Measurements from ENCODE around the gene DNHD1.
A peak's percentile ranks its signal among the peaks of the same experiment; 100 is the strongest.

DNHD1 gene

GRCh38 chr11:6497069-6497839, at the start of gene DNHD1:
TSS of gene DNHD1 (plus strand) at chr11:6497280. CDS start at chr11:6498216, 936 bp downstream.
- no peak for DNase-seq (ENCODE audit: low read depth)

GRCh38 chr11:6448574-6448973, 48.5 kb upstream of the DNHD1 start:
- DNase-seq (ENCODE audit: low read depth), result no peak

GRCh38 chr11:6452219-6452618, 44.9 kb upstream of the DNHD1 start:
- DNase-seq (ENCODE audit: low read depth), result no peak

DNA sequence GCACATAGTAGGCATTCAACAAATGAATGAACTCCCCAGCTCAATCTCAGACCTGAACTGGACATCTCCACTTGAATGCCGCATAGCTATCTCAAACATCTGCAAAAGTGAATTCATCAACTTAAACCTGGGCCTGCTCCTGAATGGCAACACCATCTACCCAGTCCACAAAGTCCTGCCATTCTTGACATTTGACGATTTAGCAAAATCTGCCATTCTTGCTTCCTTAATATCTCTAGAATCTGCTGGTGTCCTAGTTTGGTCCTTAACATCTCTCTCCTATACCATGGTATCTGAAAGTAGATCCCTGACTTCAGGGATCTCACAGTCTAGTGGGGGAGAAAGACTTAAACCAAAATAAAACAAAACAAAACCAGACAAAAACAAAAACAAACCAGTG, 43.9 kb upstream of the DNHD1 start:
- no peak for DNase-seq (ENCODE audit: low read depth)

GRCh38 chr11:6455070-6455469, 42.0 kb upstream of the DNHD1 start:
- DNase-seq (ENCODE audit: low read depth), result no peak

- DNase-seq (ENCODE audit: low read depth), result no peak
Measured at GRCh38 chr11:6456361-6457073, 40.6 kb upstream of the DNHD1 start.

DNA sequence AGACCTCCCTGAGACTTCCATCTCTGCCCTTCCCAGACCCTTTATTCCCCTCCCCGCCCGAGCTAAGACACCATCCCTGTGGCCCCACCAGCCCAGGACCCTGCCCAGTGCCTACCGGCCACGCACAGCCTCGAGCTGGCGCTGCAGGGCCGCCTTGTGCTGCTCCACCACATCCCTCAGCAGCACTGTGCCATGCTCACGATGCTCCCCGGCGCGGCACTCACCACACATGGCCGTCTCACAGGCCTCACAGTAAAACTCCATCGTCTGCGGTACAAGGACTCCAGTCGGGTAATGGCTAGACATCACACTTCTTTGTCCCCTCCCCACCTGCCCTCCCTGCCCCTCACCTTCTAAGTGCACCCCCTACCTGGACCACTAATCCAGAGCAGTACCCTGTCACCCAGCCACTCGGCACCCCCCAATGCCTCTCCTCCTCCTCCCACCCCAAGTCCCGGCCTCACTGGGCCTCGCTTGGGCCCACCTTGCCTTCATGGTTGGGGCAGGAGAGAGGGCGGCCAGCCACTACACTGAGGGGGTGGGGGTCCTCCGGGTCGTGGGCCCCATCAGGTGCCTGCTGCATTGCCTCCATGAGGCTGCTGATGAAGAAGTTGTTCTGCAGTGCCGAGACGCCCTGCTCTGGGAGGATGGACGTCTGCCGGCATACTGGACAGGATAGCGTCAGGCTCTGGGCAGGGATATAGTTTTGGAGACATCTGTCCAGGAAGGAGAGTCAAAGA, 39.3 kb upstream of the DNHD1 start:
- DNase-seq (ENCODE audit: low read depth), result no peak

DNA sequence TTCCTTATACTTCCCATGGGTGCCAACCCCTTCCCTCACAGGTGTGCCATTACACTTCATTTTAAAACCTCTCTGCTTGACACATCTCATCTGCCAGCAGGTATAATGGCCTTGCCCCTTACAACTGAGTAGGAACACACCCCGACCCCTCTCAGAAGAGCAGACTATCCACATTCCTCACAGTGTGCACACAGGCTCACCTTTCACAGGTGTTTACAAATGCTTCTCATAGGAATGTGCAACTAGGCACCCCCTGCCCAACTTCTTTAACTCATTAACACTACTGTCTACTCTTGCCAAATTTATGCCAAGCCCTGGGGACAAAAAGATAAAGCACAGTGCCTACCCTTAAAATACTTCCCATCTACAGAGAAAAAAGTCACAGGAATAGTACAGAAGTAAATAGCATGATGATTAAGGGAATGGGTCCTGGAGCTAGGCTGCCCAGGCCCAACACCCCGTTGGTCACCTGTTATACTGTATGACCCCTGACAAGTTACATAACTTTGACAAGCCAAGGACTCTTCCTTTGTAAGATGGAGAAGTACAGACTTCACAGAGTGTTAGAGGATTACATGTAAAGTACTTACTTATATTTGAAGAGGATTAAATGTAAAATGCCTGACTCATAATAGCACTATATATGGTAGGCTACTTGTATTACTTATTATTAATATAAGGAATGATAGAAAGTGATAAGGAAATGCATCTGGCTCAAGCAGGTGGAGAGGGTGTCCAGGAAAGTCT, 38.6 kb upstream of the DNHD1 start:
- DNase-seq (ENCODE audit: low read depth), result no peak

DNA sequence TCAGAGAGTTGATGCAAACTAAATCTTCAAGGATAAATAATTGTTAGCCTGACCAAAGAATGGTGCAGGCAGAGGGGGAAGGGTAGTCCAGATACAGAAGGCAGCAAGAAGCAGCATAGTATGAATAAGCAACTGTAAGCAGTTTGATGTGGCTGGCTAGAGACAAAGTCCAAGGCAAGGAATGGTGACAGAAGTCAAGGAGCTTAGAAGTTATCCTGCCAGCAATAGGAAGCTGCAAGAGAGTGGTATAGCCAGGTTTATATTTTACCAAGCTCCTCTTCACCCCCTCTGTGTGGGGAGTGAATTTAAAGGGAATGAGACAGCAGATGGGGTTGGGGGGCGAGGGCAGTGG, 38.0 kb upstream of the DNHD1 start:
- no peak for DNase-seq (ENCODE audit: low read depth)

DNA sequence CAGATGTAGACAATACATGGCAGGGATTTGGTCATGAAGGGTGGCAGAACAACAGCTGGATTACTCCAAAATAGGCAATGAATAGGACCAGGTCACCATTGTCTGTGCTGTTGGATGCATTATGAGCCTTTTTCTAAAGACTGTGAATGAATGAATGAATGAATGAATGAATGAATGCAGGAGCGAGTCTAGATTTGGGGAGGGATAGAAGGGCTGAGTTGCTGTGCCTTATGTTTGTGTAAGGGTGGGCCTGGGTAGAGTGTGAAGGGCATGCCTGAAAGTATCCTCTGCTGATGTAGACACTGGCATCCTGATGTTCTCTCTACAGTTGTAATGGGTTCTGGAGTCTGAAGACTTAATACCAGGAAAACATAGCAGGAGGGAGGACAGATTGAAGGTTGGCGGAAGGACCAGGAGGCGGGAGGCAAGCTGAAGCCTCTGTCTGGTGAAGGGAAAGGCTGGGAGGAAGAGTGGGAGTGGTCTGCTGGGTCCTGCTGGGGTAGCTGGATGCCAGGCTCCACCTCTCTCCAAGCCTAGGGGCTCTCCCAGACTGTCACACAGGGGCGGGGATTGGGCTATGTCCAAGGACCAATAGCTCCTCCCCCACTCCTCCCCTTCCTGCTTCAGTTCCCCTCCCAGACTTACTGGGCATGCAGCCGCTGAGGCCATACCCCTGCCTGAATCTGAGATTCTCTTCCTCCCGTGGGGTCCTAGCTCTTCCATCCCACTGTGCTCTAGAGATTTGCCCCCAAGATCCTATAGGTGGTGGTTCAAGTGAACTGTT, 28.2 kb upstream of the DNHD1 start:
- no peak for DNase-seq (ENCODE audit: low read depth)

- DNase-seq (ENCODE audit: low read depth), result no peak
Measured at GRCh38 chr11:6469599-6469998, 27.5 kb upstream of the DNHD1 start.

DNA sequence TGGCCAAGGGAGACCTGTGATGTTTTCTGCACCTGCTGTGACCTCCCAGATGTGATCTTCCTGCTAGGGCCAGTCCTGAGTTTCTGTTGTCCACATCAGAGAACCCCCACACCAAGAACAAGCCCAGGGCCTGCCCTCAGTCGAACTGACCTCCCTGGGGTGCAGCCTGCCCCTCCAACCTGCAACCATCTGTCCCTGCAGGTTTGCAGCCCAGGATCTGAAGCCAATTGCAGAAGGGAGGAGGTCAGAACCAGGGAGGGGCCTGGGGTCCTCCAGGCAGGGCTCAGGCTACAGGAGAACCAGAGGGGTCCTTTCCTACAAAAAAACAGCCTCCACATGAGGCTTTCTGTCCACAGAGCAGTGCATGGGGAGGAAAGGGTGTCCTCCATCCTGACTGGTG, 24.1 kb upstream of the DNHD1 start:
- no peak for DNase-seq (ENCODE audit: low read depth)

DNA sequence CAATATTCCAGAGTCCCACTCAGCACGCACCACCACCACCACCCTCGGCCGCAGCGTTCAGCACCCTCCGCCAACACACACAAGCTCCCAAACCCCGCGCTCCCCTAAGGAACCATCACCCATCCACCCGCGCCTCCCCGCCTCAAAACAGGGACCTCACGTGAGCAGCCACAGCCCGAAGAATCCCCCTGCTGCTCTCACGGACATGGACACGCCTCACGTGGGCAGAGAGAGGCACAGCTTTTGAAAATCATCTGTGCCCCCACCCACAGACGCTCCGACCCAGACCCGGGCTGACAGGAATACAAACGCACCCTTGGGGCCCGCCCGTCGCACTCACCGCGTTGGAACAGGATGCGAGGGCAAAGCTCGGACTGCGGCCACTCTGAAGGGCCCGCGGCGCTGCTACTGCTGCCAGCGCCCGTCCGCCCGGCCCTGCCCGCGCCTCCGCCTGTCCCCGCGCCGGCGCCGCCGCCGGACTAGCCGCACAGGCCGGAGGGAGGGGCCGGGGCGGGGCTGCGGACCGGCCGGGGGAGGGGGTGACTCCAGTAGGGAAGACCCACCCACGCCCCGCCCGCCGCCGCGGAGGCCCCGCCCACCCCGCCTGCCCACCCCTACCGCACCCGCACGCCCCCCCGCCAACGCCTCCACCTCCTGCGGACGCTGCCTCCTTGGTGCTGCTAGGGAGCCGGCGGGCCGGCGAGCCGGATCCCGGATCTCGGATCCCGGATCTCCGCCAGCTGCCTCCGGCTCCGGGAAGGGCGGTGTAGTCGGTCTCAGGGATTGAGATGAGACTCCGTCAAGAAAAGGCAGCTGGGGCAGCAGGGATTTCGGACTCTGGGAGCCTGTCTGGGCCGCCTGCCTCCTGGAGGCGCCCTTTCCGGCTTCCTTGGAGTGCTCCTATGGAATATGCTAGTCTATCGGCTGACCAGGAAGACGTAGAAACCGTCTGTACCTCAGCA, 23.3 kb upstream of the DNHD1 start, which contains the start of gene TRIM3:
TRIM3 (minus strand) TSS at position 491 of the 962 bp plus-strand sequence. CDS start 8,246 bp downstream, outside the sequence.
- peak; percentile 64 for DNase-seq (ENCODE audit: low read depth)

- DNase-seq (ENCODE audit: low read depth), result no peak
Measured at GRCh38 chr11:6474413-6474792, 22.7 kb upstream of the DNHD1 start.

DNA sequence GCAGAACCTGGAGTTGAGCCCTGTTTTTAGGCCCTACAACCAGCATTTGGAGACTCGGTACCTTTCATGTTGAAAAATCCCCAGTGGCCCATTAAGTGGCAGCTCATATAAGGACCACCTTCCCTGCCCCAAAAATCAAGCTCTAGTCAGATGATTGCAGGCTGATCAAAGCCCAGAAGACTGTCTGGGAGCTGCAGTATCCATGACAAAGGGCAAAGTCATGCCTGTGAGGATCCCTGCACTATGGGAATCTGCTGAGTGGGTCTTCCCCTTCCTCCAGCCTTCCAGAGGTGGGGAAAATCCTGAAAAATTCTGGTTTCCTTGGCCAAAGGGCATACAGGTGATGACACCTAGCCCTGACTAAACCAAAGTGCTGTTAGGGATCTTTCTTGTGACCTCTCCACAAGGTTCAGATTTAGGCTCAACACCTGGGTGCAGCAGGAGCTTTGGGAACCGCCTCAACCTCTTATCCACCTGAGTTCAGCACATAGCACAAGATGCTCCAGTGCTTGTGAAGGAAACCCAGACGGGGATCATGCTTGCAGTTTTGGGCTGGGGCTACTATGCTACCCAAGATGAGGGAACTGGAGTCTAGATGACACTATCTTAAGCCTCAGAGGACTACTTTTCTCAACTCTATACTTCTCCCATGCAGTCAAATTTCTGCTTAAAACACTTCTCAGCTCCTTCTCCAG, 22.1 kb upstream of the DNHD1 start:
- no peak for DNase-seq (ENCODE audit: low read depth)

DNA sequence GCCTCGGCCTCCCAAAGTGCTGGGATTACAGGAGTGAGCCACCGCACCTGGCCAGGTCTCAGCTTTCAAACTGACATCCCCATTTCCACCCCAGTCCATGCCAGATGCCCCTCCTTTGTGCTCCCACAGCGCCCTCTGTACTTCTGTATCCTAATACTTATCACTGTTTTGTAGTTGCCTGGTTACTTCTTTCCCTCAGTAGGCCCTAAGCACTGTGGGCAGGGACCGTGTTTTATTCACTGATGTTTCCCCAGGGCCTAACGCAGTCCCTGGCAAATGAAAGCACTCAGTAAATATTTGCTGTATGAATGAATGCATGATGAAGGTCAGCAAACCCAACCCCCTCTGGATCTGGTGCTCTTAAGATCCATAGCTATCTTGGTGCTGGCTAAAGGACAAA, 21.1 kb upstream of the DNHD1 start:
- DNase-seq (ENCODE audit: low read depth), result no peak

DNA sequence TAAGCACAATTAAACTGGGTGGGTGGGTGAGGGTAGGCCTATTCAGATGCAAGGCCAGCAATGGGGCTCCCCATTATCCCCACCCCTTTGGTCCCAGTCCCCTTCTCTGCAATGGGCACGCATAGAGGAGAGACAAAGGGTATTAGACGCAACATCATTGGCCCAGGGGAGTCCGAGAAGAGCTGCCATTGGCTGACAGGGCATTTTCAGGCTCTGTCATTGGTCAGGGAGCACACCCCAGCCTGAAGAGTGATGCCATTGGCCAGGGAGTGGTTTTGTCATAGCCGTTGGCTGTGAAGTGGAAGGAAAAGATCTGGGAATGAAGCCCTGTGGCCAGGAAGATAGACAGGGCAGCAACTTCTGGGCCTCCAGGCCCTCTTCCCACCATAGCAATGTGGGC, 20.5 kb upstream of the DNHD1 start:
- DNase-seq (ENCODE audit: low read depth), result no peak

- no peak for DNase-seq (ENCODE audit: low read depth)
Measured at GRCh38 chr11:6480299-6480914, 16.7 kb upstream of the DNHD1 start.
